Activated CD8-positive, alpha-beta T cell treated with anti-CD3 and anti-CD28 coated beads for 36 hours (primary cell): ENCODE data around the gene CHCHD3. TPM values are rescaled to one million over a fixed set of nuclear protein-coding genes. Genes with fewer than 3 reads are reported as not detected.
"Not testable (repeated sequence)": the region's sequence is repeated elsewhere in the genome, so short reads cannot be mapped to it uniquely, and the experiment has no call there.

ENCODE experiments used
- ATAC-seq: fragments of 200-7000 bp; cut with Tn5 transposase; one replicate; pipeline ENCODE4 v1.10.0; 2021; ENCODE audit warnings: mild to moderate bottlenecking, moderate library complexity
- CTCF ChIA-PET: fragments of 350-600 bp; sonication (Branson Sonifier 250); formaldehyde crosslinking; loops from one replicate; lab custom pipeline; 2021; ENCODE audit warnings: antibody characterized with exemption; lab: Charles Lee
- POLR2A ChIA-PET: fragments of 350-600 bp; sonication (Branson Sonifier 250); formaldehyde crosslinking; loops from one replicate; lab custom pipeline; 2021; ENCODE audit warnings: antibody characterized with exemption; lab: Charles Lee
- DNase-seq: peaks from one replicate; pipeline ENCODE4 v3.0.0-alpha.2; 2020
- H3K27ac Mint-ChIP-seq: one replicate; pipeline ENCODE4 v1.8.0; 2021; ENCODE audit warnings: mild to moderate bottlenecking, mixed read lengths
- H3K27me3 Mint-ChIP-seq: one replicate; pipeline ENCODE4 v1.8.0; 2021; ENCODE audit warnings: mixed read lengths
- H3K36me3 Mint-ChIP-seq: one replicate; pipeline ENCODE4 v1.8.0; 2021; ENCODE audit warnings: low read depth, mixed read lengths
- H3K4me1 Mint-ChIP-seq: one replicate; pipeline ENCODE4 v1.8.0; 2021; ENCODE audit warnings: low read depth, mixed read lengths
- H3K4me3 Mint-ChIP-seq: one replicate; pipeline ENCODE4 v1.8.0; 2021; ENCODE audit warnings: mild to moderate bottlenecking, moderate library complexity, mixed read lengths
- H3K9me3 Mint-ChIP-seq: one replicate; pipeline ENCODE4 v1.8.0; 2021; ENCODE audit warnings: mixed read lengths
- CTCF ChIP-seq: fragments of 200-600 bp; IDR thresholded peaks from one replicate; pipeline ENCODE4 v1.8.0; 2022; ENCODE audit warnings: antibody characterized with exemption, mild to moderate bottlenecking
- intact Hi-C: fragments of 100-400 bp; cut with micrococcal nuclease; formaldehyde crosslinking; loops from one replicate; pipeline ENCODE4 v1.10.0; 2022
- total RNA-seq, 2 experiments: library from RNA; stranded (reverse); gene quantifications; one replicate each; pipeline ENCODE4 v1.2.3, GENCODE V29; 2021

The CHCHD3 gene
- total RNA-seq, 2 experiments from 2014 or later: 61.4 to 63.4 TPM

- ATAC-seq (no peak), DNase-seq (no peak)
- no peaks in the 10 kb centered on the region for H3K4me1 Mint-ChIP-seq
- no peaks in the 10 kb centered on the region for H3K27me3 Mint-ChIP-seq
- no peak overlapping the region for H3K4me3 Mint-ChIP-seq
- no peak for TF ChIP-seq CTCF
- peaks cover 32% of the 10 kb centered on the region for H3K36me3 Mint-ChIP-seq
- no peaks in the 10 kb centered on the region for H3K9me3 Mint-ChIP-seq
- POLR2A ChIA-PET: interaction anchor here (0.6 kb wide), 1 partner anchor 1597 kb away, joined by 4 read pairs; no protein-coding TSS in a partner anchor
- H3K27ac Mint-ChIP-seq: no peak overlapping the region
- intact Hi-C loops: no loop called here
- CTCF ChIA-PET: no interaction called here
Observed at GRCh38 chr7:132915647-132916046, 166.2 kb downstream of the CHCHD3 start.

DNA sequence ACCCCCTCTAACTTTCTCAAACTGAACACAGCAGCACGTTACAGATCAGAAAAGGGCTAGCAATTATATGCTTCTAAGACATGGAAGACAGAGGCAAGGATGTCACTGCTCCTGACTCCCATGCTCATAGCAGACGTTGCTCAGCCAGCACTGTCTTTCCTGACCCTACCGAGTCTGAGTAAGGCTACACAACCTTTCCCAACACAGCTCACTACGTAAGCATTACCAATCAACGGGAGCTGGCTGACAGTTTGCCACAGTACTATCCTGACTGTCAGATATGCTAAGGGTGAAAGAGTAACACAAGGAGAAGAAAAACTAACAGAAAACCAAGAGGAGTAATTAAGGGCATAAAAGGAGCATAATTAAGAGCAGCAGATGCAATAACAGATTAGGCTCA lies 171.2 kb downstream of the CHCHD3 start:
- H3K9me3 Mint-ChIP-seq: no peaks in the 10 kb centered on the region
- no peak for ATAC-seq
- POLR2A ChIA-PET: no interaction called here
- no peaks in the 10 kb centered on the region for H3K4me1 Mint-ChIP-seq
- H3K4me3 Mint-ChIP-seq: no peak overlapping the region
- DNase-seq: no peak
- no peaks in the 10 kb centered on the region for H3K27me3 Mint-ChIP-seq
- no peak for TF ChIP-seq CTCF
- CTCF ChIA-PET: no interaction called here
- H3K36me3 Mint-ChIP-seq: peaks cover 37% of the 10 kb centered on the region
- intact Hi-C loops: no loop called here
- no peak overlapping the region for H3K27ac Mint-ChIP-seq

DNA sequence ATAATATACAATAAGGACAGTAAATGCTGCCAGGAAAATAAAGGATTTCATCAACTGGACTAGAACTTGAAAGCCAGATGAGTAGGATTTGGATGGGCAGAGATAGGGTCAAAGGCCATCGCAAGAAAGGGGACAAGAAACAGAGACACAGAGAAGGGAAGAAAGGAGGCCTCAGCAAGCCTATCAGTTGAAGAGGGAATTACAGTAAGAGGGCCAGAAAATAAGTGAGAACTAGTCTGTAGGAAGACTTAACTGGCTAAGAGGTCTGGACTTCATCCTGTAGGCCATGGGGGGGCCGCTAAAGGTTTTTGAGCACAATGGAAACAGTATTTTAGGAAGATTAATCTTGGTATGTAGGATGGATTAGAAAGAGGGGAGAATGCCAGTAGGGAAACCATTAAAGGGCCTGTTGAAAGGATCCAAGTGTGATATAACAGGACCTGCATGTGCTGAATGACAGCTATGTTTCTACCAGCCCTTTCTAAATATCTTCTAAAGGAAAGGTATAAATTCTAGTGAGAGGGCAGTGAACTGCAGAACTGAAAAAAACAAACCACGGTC lies 174.4 kb downstream of the CHCHD3 start:
- CTCF ChIA-PET: no interaction called here

DNA sequence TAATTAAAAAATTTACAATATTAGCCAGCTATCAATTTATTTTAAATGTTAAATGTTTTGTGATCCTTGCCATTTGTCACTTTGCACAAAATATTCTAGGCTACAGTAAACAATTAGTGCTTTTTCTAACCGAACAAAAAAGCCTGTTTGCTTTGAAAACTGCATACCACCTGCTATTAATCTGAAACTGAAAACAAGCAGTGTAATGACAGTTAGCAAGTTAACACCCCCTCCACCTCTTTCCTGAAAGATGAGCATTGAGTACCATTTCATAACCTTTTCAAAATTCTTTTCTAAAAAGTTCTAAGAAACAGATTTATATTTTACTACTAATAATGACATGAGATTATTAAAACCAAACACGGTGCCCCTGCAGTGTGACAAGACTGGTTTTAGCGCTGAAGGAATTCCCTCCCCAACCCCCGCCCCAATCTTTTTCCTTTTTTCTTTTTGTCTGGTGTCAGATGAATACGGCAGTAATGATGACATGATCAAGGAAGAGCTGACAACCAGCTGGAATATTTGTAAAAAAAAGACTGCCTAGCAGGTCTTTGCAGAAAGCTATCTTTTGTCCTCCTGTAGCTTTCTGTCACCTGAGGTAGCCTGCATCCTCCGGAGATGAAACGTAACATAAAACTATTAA lies 175.6 kb downstream of the CHCHD3 start:
- Mint-ChIP-seq H3K4me3 (no peak overlapping the region), H3K9me3 (no peaks in the 10 kb centered on the region), H3K27ac (no peak overlapping the region), H3K36me3 (peaks cover 41% of the 10 kb centered on the region), H3K4me1 (peaks cover 6% of the 10 kb centered on the region), H3K27me3 (no peaks in the 10 kb centered on the region)
- no peak for TF ChIP-seq CTCF
- intact Hi-C loops: no loop called here
- POLR2A ChIA-PET: no interaction called here
- no peak for ATAC-seq
- DNase-seq: no peak
- CTCF ChIA-PET: no interaction called here

More for the DNA sequence above, 174.4 kb downstream of the CHCHD3 start:
- Mint-ChIP-seq H3K9me3 (no peaks in the 10 kb centered on the region), H3K27ac (no peak overlapping the region), H3K4me1 (peaks cover 6% of the 10 kb centered on the region), H3K4me3 (no peak overlapping the region), H3K27me3 (no peaks in the 10 kb centered on the region), H3K36me3 (peaks cover 45% of the 10 kb centered on the region)
- POLR2A ChIA-PET: no interaction called here
- intact Hi-C loops: no loop called here
- DNase-seq: no peak
- no peak for TF ChIP-seq CTCF
- no peak for ATAC-seq

DNA sequence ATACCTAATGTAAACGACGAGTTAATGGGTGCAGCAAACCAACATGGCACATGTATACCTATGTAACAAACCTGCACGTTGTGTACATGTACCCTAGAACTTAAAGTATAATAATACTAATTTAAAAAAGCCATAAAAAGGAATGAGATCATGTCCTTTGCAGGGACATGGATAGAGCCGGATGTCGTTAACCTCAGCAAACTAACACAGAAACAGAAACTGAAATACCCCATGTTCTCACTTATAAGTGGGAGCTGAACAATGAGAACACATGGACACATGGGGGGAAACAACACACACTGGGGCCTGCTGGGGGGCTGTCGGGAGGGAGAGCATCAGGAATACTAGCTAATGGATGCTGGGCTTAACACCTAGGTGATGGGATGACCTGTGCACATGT lies 176.8 kb downstream of the CHCHD3 start:
- H3K27me3 Mint-ChIP-seq, ATAC-seq, H3K4me1 Mint-ChIP-seq, H3K9me3 Mint-ChIP-seq, H3K27ac Mint-ChIP-seq, CTCF ChIA-PET, DNase-seq, intact Hi-C loops, H3K4me3 Mint-ChIP-seq: not testable (repeated sequence)
- POLR2A ChIA-PET: interaction anchor here (0.6 kb wide), 1 partner anchor 47 kb away, joined by 3 read pairs; no protein-coding TSS in a partner anchor
- peaks cover 43% of the 10 kb centered on the region for H3K36me3 Mint-ChIP-seq
